ENCODE results near the gene PGK1.

DNA sequence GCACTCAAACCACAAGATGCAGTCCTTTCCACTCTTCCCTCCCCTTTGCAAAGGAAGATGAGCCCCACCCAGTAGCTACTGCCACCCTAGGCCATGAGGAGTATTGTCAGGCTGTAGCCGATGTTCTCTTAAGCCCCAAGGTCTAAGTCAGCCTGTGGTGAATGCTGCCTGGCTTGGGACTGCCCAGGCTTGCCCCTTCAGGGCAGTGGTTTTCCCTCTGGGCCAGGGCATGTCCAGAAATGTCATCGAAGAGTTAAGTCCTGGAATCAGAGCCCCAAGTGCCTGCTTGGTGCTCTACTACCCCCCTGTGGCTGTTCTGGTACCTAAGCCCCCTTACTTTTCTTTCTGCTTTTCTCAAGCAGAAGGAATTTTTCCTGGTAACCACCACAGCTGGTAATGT lies 11.8 kb upstream of the PGK1 start:
- TF ChIP-seq, protein P1, sequence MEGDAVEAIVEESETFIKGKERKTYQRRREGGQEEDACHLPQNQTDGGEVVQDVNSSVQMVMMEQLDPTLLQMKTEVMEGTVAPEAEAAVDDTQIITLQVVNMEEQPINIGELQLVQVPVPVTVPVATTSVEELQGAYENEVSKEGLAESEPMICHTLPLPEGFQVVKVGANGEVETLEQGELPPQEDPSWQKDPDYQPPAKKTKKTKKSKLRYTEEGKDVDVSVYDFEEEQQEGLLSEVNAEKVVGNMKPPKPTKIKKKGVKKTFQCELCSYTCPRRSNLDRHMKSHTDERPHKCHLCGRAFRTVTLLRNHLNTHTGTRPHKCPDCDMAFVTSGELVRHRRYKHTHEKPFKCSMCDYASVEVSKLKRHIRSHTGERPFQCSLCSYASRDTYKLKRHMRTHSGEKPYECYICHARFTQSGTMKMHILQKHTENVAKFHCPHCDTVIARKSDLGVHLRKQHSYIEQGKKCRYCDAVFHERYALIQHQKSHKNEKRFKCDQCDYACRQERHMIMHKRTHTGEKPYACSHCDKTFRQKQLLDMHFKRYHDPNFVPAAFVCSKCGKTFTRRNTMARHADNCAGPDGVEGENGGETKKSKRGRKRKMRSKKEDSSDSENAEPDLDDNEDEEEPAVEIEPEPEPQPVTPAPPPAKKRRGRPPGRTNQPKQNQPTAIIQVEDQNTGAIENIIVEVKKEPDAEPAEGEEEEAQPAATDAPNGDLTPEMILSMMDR (IDR thresholded peaks at IDR 0.05; ENCODE audit: low read depth, low read length, missing input control), result no peak
- TF ChIP-seq, protein P2, sequence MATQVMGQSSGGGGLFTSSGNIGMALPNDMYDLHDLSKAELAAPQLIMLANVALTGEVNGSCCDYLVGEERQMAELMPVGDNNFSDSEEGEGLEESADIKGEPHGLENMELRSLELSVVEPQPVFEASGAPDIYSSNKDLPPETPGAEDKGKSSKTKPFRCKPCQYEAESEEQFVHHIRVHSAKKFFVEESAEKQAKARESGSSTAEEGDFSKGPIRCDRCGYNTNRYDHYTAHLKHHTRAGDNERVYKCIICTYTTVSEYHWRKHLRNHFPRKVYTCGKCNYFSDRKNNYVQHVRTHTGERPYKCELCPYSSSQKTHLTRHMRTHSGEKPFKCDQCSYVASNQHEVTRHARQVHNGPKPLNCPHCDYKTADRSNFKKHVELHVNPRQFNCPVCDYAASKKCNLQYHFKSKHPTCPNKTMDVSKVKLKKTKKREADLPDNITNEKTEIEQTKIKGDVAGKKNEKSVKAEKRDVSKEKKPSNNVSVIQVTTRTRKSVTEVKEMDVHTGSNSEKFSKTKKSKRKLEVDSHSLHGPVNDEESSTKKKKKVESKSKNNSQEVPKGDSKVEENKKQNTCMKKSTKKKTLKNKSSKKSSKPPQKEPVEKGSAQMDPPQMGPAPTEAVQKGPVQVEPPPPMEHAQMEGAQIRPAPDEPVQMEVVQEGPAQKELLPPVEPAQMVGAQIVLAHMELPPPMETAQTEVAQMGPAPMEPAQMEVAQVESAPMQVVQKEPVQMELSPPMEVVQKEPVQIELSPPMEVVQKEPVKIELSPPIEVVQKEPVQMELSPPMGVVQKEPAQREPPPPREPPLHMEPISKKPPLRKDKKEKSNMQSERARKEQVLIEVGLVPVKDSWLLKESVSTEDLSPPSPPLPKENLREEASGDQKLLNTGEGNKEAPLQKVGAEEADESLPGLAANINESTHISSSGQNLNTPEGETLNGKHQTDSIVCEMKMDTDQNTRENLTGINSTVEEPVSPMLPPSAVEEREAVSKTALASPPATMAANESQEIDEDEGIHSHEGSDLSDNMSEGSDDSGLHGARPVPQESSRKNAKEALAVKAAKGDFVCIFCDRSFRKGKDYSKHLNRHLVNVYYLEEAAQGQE (IDR thresholded peaks at IDR 0.05), result no peak
- TF ChIP-seq MAX (IDR thresholded peaks at IDR 0.05), result no peak
- TF ChIP-seq ZBTB33 (IDR thresholded peaks at IDR 0.05), result no peak
- TF ChIP-seq RXRA (IDR thresholded peaks at IDR 0.05), result no peak
- peak in 1 of 2 donors; percentile 30 for TF ChIP-seq RAD21 (IDR thresholded peaks at IDR 0.05)
- TF ChIP-seq JUND (IDR thresholded peaks at IDR 0.05), result no peak
- no peak for TF ChIP-seq EGR1 (IDR thresholded peaks at IDR 0.05; ENCODE audit: low read depth in 2 of 2)
- TF ChIP-seq TAF1 (conservative IDR thresholded peaks at IDR 0.05), result no peak
- TF ChIP-seq YY1 (IDR thresholded peaks at IDR 0.05), result no peak

Data from liver (tissue), 3 donors.